ENCODE results near the gene TPSD1.
A peak's percentile ranks its signal among the peaks of the same experiment; 100 is the strongest.

TPSD1 gene

DNA sequence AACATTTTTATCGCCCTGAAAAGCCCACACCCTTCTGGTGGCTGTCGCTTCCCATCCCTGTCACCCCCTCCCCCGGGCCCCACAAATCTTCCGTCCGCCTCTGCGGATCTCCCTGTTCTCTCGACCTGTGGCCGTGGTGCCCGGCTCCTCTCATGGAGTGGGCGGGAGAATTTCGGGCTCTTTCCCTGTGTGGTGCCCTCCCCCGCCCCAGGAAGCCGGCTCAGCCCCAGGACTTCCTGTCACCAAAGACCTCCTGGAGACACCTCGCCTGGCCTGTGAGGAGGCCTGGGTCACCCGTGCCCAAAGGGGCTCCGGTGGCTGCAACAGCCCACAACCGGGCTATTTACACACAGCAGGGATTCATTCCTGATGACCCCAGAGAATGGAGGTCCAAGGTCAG is 27.4 kb downstream of the TPSD1 start:
- no peaks in the 10 kb centered on the region for H3K36me3 ChIP-seq (ENCODE audit: insufficient read depth)
- no peak for TF ChIP-seq CTCF (conservative IDR thresholded peaks at IDR 0.05; ENCODE audit: low read depth, low read length)
- no peak overlapping the region for H3K27ac ChIP-seq
- no peaks in the 10 kb centered on the region for H4K20me1 ChIP-seq (ENCODE audit: insufficient read depth)
- no peak overlapping the region for H3K9ac ChIP-seq
- H3K4me3 ChIP-seq (IDR thresholded peaks at IDR 0.05; ENCODE audit: insufficient read depth, low read depth, low read length) = no peak overlapping the region
- no peaks in the 10 kb centered on the region for H3K79me2 ChIP-seq (ENCODE audit: insufficient read depth, low read depth)
- H3K4me2 ChIP-seq = no peak overlapping the region
- H3K4me1 ChIP-seq (ENCODE audit: low read depth, poor library complexity, severe bottlenecking) = no peaks in the 10 kb centered on the region
- peaks cover 98% of the 10 kb centered on the region for H3K27me3 ChIP-seq (ENCODE audit: insufficient read depth, low read depth)
- H2AFZ ChIP-seq (ENCODE audit: low read depth) = no peak overlapping the region

DNA sequence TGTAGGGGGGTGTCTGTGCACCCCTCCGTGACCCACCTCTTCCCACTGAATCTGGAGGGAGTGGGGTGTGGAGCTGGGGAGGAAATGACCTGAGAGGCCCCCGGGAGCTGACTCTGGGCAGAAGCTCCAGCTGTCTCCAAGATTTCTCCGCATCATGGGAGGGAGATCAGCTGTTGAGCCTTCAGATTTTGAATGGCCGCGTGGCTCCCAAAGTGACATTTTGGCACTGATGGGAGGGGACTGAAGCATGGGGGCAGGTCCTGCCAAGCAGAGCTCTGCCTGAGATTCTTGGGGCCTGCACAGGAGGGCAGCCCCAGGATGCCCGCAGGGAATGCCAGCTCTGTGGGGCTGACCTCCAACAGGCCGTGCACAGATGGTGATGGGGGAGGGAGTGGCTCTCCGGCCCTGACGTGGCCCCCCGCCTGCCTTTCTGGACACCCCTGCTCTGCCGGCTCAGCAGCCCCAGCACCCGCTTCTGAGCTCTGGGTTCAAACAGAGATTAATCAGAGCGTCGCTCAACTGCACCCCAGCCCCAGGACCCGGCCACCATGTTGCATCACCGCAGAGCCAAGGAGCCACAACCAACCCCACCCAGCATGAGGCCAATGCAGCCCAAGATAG is 28.2 kb downstream of the TPSD1 start:
- no peak for TF ChIP-seq CTCF (conservative IDR thresholded peaks at IDR 0.05; ENCODE audit: low read depth, low read length)
- Histone ChIP-seq H3K4me1 (ENCODE audit: low read depth, poor library complexity, severe bottlenecking) (no peaks in the 10 kb centered on the region), H3K27ac (no peak overlapping the region)

GRCh38 chr16:1285669-1286512 is 30.0 kb downstream of the TPSD1 start:
- Histone ChIP-seq H3K79me2 (ENCODE audit: insufficient read depth, low read depth) (no peaks in the 10 kb centered on the region), H3K36me3 (ENCODE audit: insufficient read depth) (no peaks in the 10 kb centered on the region), H3K27me3 (ENCODE audit: insufficient read depth, low read depth) (peaks cover 96% of the 10 kb centered on the region), H3K4me3 (IDR thresholded peaks at IDR 0.05; ENCODE audit: insufficient read depth, low read depth, low read length) (no peak overlapping the region), H3K4me2 (no peak overlapping the region), H3K27ac (no peak overlapping the region), H3K4me1 (ENCODE audit: low read depth, poor library complexity, severe bottlenecking) (peaks cover 3% of the 10 kb centered on the region), H4K20me1 (ENCODE audit: insufficient read depth) (no peaks in the 10 kb centered on the region), H3K9ac (no peak overlapping the region), H2AFZ (ENCODE audit: low read depth) (no peak overlapping the region)
- TF ChIP-seq CTCF (conservative IDR thresholded peaks at IDR 0.05; ENCODE audit: low read depth, low read length) = 0 out of 2 replicates have a peak, but pooled peaks have one; percentile 21

More for the DNA sequence above, 28.2 kb downstream of the TPSD1 start:
- Histone ChIP-seq H3K4me2 (no peak overlapping the region), H3K79me2 (ENCODE audit: insufficient read depth, low read depth) (no peaks in the 10 kb centered on the region), H3K27me3 (ENCODE audit: insufficient read depth, low read depth) (peaks cover 98% of the 10 kb centered on the region), H3K9ac (no peak overlapping the region), H3K36me3 (ENCODE audit: insufficient read depth) (no peaks in the 10 kb centered on the region), H3K4me3 (IDR thresholded peaks at IDR 0.05; ENCODE audit: insufficient read depth, low read depth, low read length) (no peak overlapping the region), H4K20me1 (ENCODE audit: insufficient read depth) (no peaks in the 10 kb centered on the region), H2AFZ (ENCODE audit: low read depth) (no peak overlapping the region)

DNA sequence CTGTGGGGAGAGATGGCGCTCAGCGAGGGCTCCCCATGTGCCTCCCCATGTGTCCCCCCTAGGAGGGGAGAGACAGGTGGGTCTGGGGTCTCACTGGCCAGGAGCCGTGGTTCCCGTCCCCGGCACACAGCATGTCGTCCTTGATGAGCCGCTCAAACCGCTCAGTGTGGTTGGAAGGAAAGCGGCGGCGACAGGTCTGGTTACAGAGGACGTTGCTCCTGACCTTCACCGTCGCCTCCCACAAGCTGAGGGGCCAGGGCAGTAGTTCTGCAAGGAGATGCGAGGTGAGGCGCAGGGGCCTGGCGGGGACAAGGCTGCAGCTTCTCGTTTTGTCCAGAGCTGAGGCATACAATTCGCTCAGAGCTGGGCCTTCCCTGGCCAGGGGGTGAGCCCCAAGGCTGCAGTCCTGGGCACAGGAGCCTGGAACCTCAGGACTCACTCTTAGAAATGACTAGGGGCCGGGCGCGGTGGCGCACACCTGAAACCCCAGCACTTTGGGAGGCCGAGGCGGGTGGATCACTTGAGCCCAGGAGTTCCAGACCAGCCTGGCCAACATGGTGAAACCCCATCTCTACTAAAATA is 30.7 kb downstream of the TPSD1 start:
- Histone ChIP-seq H4K20me1 (ENCODE audit: insufficient read depth) (no peaks in the 10 kb centered on the region), H3K79me2 (ENCODE audit: insufficient read depth, low read depth) (no peaks in the 10 kb centered on the region), H3K27me3 (ENCODE audit: insufficient read depth, low read depth) (peaks cover 96% of the 10 kb centered on the region), H3K4me1 (ENCODE audit: low read depth, poor library complexity, severe bottlenecking) (peaks cover 11% of the 10 kb centered on the region), H3K4me2 (no peak overlapping the region), H2AFZ (ENCODE audit: low read depth) (no peak overlapping the region), H3K4me3 (IDR thresholded peaks at IDR 0.05; ENCODE audit: insufficient read depth, low read depth, low read length) (no peak overlapping the region), H3K27ac (no peak overlapping the region), H3K9ac (no peak overlapping the region), H3K36me3 (ENCODE audit: insufficient read depth) (no peaks in the 10 kb centered on the region)
- TF ChIP-seq CTCF (conservative IDR thresholded peaks at IDR 0.05; ENCODE audit: low read depth, low read length) = no peak

Measured in KMS-11 (cell line).